NCI-H2029 treated with DMSO at 0.1 percent for 48 hours (cell line): ENCODE data around the gene DSPP.

Source experiments
- DNase-seq: peaks from one replicate; lab custom pipeline; 2025; lab: John Stamatoyannopoulos, UW

DSPP gene

GRCh38 chr4:87631668-87632067 is 23.3 kb downstream of the DSPP start:
- DNase-seq = no peak

DNA sequence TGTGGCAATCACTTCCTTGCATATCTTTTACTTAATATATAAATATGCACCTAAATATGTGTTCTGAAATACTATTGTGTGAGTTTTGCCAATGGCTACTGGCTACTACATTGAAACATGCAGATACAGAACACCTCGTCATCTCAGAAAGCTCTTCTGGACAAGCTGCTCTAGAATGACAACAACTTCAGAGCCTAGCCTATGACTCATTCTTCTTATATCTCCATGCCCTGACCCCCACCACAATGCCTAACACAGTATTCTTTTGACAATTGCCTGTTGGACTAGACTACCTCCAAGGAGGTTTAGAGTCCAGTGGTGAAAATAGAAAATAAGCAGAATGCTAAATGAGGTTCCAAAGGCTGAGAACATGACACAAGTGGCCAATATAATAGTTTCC is 24.1 kb downstream of the DSPP start:
- no peak for DNase-seq

GRCh38 chr4:87633243-87633642 is 24.9 kb downstream of the DSPP start:
- DNase-seq = peak; percentile 6

GRCh38 chr4:87644286-87644685 is 36.0 kb downstream of the DSPP start:
- no peak for DNase-seq

DNA sequence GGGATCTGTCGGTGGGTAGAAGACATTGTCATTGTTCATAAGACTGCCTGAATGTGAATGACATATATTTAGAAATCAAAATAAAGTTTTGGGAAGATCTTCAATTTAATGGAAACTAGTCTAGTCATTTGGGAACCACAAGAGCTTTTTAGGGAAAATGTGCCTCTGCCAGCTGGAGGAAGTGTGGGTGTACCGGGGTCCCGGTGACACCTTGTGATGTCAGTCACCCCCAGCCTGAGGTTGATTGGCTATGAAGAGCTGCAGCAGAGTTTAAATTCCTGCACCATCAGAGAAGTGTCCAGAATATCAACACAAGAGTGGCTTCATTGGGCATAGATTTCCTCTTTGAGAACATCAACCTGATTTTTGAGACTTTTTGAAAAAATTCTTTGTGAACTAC is 41.7 kb downstream of the DSPP start, which contains the start of gene DMP1:
TSS of gene DMP1 (plus strand) at position 301 of the 400 bp plus-strand sequence. CDS start 6,213 bp downstream, outside the sequence.
- DNase-seq = no peak

GRCh38 chr4:87650938-87651337 is 42.6 kb downstream of the DSPP start:
- DNase-seq = no peak

DNA sequence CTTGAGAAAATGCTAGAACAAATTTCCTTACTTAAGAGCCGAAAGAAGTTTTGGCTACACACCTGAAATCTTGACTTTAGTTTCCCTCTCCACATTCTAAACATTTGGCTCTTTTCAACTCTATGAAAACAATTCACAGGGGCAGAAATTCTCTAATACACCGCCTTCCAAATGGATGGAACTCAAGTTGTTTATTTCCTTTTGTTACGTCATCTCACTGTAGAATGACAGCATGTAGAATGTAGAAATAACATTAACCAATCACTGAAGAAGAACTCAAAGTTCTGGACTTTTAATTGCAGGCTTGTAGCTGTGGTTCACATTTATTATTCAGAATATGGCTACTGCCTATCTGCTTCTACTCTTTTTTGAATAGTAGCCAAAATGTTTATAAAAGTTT is 43.6 kb downstream of the DSPP start:
- no peak for DNase-seq

DNA sequence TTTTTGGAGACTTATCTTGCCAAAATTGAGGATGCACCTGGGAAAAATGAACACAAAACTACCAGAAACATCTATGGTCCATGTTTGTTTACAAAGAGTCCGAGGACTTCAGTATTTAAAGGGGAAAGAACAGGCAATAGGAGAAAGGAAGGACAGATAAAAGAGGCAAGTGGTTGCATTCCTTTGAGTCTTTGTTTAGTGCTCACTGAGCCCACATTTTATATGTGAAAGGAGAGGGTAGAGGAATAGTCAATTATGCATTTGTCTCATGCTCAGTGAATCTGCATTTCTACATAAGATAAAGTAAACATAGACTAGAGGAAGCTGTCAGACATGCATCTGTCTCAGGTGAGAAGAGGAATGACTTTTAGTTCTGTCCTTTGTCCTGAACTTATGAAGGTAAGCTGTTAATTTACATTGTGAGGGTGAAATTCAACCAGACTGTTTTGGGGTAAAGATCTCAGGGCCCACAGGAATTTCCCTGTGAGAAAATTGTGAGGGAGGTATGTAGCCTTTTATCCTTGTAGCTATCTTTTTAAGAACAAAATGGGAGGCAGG is 46.2 kb downstream of the DSPP start:
- DNase-seq = no peak

GRCh38 chr4:87657525-87657924 is 49.2 kb downstream of the DSPP start:
- no peak for DNase-seq

DNA sequence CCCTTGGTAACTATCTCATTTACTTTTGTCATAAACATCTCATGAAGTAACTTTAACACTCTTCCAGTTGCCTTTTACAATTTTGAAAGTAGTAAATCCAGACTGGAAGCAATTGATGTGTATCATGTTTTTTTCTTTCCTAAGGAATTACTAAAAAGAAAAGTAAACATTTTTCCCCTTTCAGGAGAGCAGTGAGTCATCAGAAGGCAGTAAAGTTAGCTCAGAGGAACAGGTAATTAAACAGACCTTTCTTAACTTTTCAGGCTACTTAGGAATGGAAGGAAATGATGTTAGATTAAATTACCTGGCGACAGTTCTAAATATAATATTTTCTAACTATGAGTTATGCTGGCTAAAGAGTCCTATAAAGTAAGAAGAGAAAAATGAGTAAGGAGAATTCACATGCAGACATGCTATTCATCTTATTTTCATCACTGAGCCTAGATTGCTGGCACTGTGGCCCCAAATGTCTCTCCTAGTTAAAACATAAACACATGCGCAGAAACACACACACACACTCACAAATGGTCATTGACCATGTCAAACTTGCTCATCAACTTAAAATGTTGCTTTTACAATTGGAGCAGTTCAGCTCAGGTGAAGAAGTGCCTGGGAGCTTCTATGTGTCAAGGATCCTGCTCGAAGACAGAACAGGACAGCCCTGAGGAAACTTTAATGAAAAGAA is 51.1 kb downstream of the DSPP start:
- DNase-seq = no peak

GRCh38 chr4:87662871-87663270 is 54.5 kb downstream of the DSPP start:
- no peak for DNase-seq
